GM18907 (cell line): ENCODE measurements around the gene RPL22.

Experiments
- ATAC-seq: cut with Tn5 transposase; IDR thresholded peaks from one replicate; pipeline ENCODE4 v1.9.1; 2021; ENCODE audit warnings: mild to moderate bottlenecking, moderate library complexity; ENCODE audit not compliant: unreplicated experiment

The RPL22 gene

GRCh38 chr1:6205849-6206519, 6.6 kb upstream of the RPL22 start, which contains the start of gene RNF207:
Gene RNF207 (plus strand): TSS chr1:6206119. CDS start chr1:6206536, 417 bp downstream.
- peak; percentile 61 for ATAC-seq

- no peak for ATAC-seq
These were observed 2.9 kb upstream of the RPL22 start for GRCh38 chr1:6202256-6202655.

GRCh38 chr1:6200188-6200809, 904 bp upstream of the RPL22 start:
- ATAC-seq: no peak

- ATAC-seq: peak; percentile 32
These were observed 623 bp downstream of the RPL22 start for GRCh38 chr1:6198646-6199297.

GRCh38 chr1:6197746-6198427, 1.5 kb downstream of the RPL22 start:
- no peak for ATAC-seq

- ATAC-seq: no peak
These were observed 7.4 kb downstream of the RPL22 start for GRCh38 chr1:6191968-6192367.

- no peak for ATAC-seq
These were observed 10.9 kb downstream of the RPL22 start for GRCh38 chr1:6188466-6188865.

GRCh38 chr1:6185635-6186382, 13.6 kb downstream of the RPL22 start:
- no peak for ATAC-seq

- no peak for ATAC-seq
These were observed 14.2 kb downstream of the RPL22 start for GRCh38 chr1:6185151-6185550.

GRCh38 chr1:6184083-6184783, 15.2 kb downstream of the RPL22 start:
- no peak for ATAC-seq

- ATAC-seq: no peak
These were observed 15.8 kb downstream of the RPL22 start for GRCh38 chr1:6183520-6183989.

GRCh38 chr1:6181347-6181770, 18.0 kb downstream of the RPL22 start:
- ATAC-seq: no peak

- no peak for ATAC-seq
These were observed 18.6 kb downstream of the RPL22 start for GRCh38 chr1:6180707-6181311.

- ATAC-seq: no peak
These were observed 19.1 kb downstream of the RPL22 start, which contains the start of gene CHD5 for GRCh38 chr1:6180268-6180706. Gene CHD5 (minus strand): TSS chr1:6180321. CDS start chr1:6180023, 298 bp downstream.

GRCh38 chr1:6179564-6180175, 19.7 kb downstream of the RPL22 start:
- ATAC-seq: no peak

GRCh38 chr1:6178751-6179563, 20.4 kb downstream of the RPL22 start:
- ATAC-seq: no peak

GRCh38 chr1:6177681-6178380, 21.6 kb downstream of the RPL22 start:
- no peak for ATAC-seq

GRCh38 chr1:6176779-6177178, 22.6 kb downstream of the RPL22 start:
- ATAC-seq: no peak
